Measurements from ENCODE around the gene DNPEP.

DNA sequence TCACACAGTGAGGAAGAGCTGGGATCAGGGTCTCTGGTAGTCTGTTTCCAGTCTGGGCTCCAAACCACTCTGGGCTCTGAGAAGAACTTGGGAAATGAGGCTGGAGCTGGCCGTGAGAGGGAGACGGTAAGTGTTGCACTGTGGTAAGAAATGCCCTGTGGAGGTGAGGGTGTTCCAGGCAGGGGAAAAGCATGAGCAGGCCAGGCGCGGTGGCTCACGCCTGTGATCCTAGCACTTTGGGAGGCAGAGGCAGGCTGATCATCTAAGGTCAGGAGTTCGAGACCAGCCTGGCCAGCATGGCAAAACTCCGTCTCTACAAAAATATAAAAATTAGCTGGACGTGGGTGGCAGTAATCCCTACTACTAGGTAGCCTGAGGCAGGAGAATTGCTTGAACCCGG, 16.1 kb upstream of the DNPEP start:
- TF ChIP-seq CTCF (IDR thresholded peaks at IDR 0.05; ENCODE audit: insufficient read depth, low read length) (no peak), REST (IDR thresholded peaks at IDR 0.05; ENCODE audit: insufficient replicate concordance, low read depth) (no peak), POLR2AphosphoS5 (IDR thresholded peaks at IDR 0.05; ENCODE audit: low read depth) (no peak)

All from HL-60 (cell line).